B cell (primary cell): Measurements from ENCODE around the gene ABLIM1. TPM values are rescaled to one million over a fixed set of nuclear protein-coding genes. Genes with fewer than 3 reads are reported as not detected.

Source experiments
- ATAC-seq: fragments of 200-7000 bp; cut with Tn5 transposase; one replicate; pipeline ENCODE4 v1.10.0; 2021; ENCODE audit warnings: low read depth, mild to moderate bottlenecking, moderate number of reproducible peaks, moderate library complexity
- CTCF ChIA-PET: fragments of 350-600 bp; sonication (Branson Sonifier 250); formaldehyde crosslinking; loops from one replicate; lab custom pipeline; 2021; ENCODE audit warnings: antibody characterized with exemption, inconsistent platforms; lab: Charles Lee
- POLR2A ChIA-PET: fragments of 350-600 bp; sonication (Branson Sonifier 250); formaldehyde crosslinking; loops from one replicate; lab custom pipeline; 2021; ENCODE audit warnings: antibody characterized with exemption; lab: Charles Lee
- DNase-seq: peaks from one replicate; pipeline ENCODE4 v3.0.0; 2013
- H2AFZ ChIP-seq: 2 replicates; pipeline ENCODE4 v1.6.1; 2012; ENCODE audit warnings: mild to moderate bottlenecking, low read depth, low read length; ENCODE audit not compliant: insufficient read depth, poor library complexity, severe bottlenecking
- H3K27ac ChIP-seq, 2 donors: 1 replicate in 1 of 2; 2 replicates in 1 of 2; pipeline ENCODE4 v1.5.1; 2012 to 2013; ENCODE audit warnings: low read length in 2 of 2, mild to moderate bottlenecking in 2 of 2, moderate library complexity in 1 of 2
- H3K27me3 ChIP-seq, 4 experiments: fragments of 200-600 bp in 1 of 4; sonication (generic) in 1 of 4; replicated peaks in 1 of 4; 1 replicate in 2 of 4; 2 replicates in 2 of 4; pipeline versions ENCODE4 v1.6.1 to v1.7.0; 2013 to 2016; ENCODE audit warnings: low read length in 3 of 4, mild to moderate bottlenecking in 2 of 4, mixed read lengths in 1 of 4, moderate library complexity in 1 of 4; ENCODE audit not compliant: insufficient read depth in 4 of 4, control insufficient read depth in 3 of 4; ENCODE audit errors: control extremely low read depth in 1 of 4
- H3K36me3 ChIP-seq, 2 experiments: replicated peaks in 1 of 2; 1 replicate in 1 of 2; 2 replicates in 1 of 2; pipeline versions ENCODE4 v1.6.1 to v1.7.1; 2013; ENCODE audit warnings: low read length in 1 of 2; ENCODE audit not compliant: insufficient read depth in 2 of 2, control insufficient read depth in 1 of 2; ENCODE audit errors: control extremely low read depth in 1 of 2, extremely low read depth in 1 of 2
- H3K4me1 ChIP-seq, 2 donors: fragments of 200-600 bp in 1 of 2; sonication (generic) in 1 of 2; 1 replicate in 1 of 2; 2 replicates in 1 of 2; pipeline versions ENCODE4 v1.5.1 to v1.6.1; 2013 to 2017; ENCODE audit warnings: low read length in 2 of 2; ENCODE audit not compliant: control insufficient read depth in 2 of 2, insufficient read depth in 2 of 2
- H3K4me2 ChIP-seq: replicated peaks from 2 replicates; pipeline ENCODE3; 2012; ENCODE audit warnings: mild to moderate bottlenecking, low read depth, low read length; ENCODE audit not compliant: poor library complexity, severe bottlenecking
- H3K4me3 ChIP-seq, 5 experiments: fragments of 200-600 bp in 1 of 5; sonication (generic) in 1 of 5; 1 replicate in 3 of 5; 2 replicates in 2 of 5; pipeline versions ENCODE4 v1.5.1 to v1.7.0; 2011 to 2016; ENCODE audit warnings: low read length in 4 of 5, mild to moderate bottlenecking in 4 of 5, low read depth in 2 of 5, control low read depth in 1 of 5, moderate library complexity in 1 of 5; ENCODE audit not compliant: insufficient read depth in 1 of 5; ENCODE audit errors: control extremely low read depth in 1 of 5, extremely low read depth in 1 of 5
- H3K79me2 ChIP-seq: fragments of 200-600 bp; sonication (generic); one replicate; pipeline ENCODE4 v1.6.0; 2016; ENCODE audit warnings: low read length; ENCODE audit not compliant: control insufficient read depth, insufficient read depth
- H3K9ac ChIP-seq: fragments of 200-600 bp; sonication (generic); 2 replicates; pipeline ENCODE4 v1.6.1; 2017; ENCODE audit warnings: mild to moderate bottlenecking, low read length, moderate library complexity
- H3K9me3 ChIP-seq, 3 donors: one replicate each; pipeline versions ENCODE4 v1.6.1 to v1.7.1; 2013; ENCODE audit warnings: low read length in 2 of 3; ENCODE audit not compliant: control insufficient read depth in 2 of 3, insufficient read depth in 1 of 3; ENCODE audit errors: control extremely low read depth in 1 of 3
- H4K20me1 ChIP-seq: 2 replicates; pipeline ENCODE4 v1.6.0; 2012; ENCODE audit warnings: mild to moderate bottlenecking, low read length; ENCODE audit not compliant: insufficient read depth, control insufficient read depth, poor library complexity, severe bottlenecking
- H3K27ac Mint-ChIP-seq: one replicate; pipeline ENCODE4 v1.8.0; 2021; ENCODE audit warnings: mixed read lengths
- H3K27me3 Mint-ChIP-seq: one replicate; pipeline ENCODE4 v1.8.0; 2021; ENCODE audit warnings: mixed read lengths
- H3K4me1 Mint-ChIP-seq: one replicate; pipeline ENCODE4 v1.8.0; 2021; ENCODE audit warnings: mixed read lengths
- H3K4me3 Mint-ChIP-seq: one replicate; pipeline ENCODE4 v1.8.0; 2021; ENCODE audit warnings: mixed read lengths
- H3K9me3 Mint-ChIP-seq: one replicate; pipeline ENCODE4 v1.8.0; 2022; ENCODE audit warnings: mixed read lengths; ENCODE audit not compliant: insufficient read depth
- CTCF ChIP-seq: fragments of 200-600 bp; IDR thresholded peaks from one replicate; pipeline ENCODE4 v1.8.0; 2022; ENCODE audit warnings: antibody characterized with exemption, mild to moderate bottlenecking
- EZH2 ChIP-seq: IDR thresholded peaks from 2 replicates; pipeline ENCODE4 v1.6.1; 2012; ENCODE audit warnings: borderline replicate concordance, low read depth, mild to moderate bottlenecking, moderate library complexity, low read length; ENCODE audit not compliant: insufficient read depth, poor library complexity, severe bottlenecking
- WGBS: methylation state at CpG from one replicate; pipeline ENCODE4 v1.1.5; 2013; ENCODE audit warnings: missing lambda C conversion rate; ENCODE audit not compliant: insufficient coverage; 5-methylcytosine and 5-hydroxymethylcytosine counted together
- intact Hi-C: fragments of 100-400 bp; cut with micrococcal nuclease; formaldehyde crosslinking; loops from one replicate; pipeline ENCODE4 v1.10.0; 2022
- polyA plus RNA-seq: library from polyadenylated mRNA; depleted of rRNA; stranded (reverse); fragments of >200 nt; gene quantifications from 2 replicates; pipeline ENCODE4 v1.2.3, GENCODE V29; 2012
- total RNA-seq, 2 donors: library from RNA; stranded (reverse); fragments of 120-200 nt in 1 of 2; gene quantifications; 1 replicate in 1 of 2; 2 replicates in 1 of 2; pipeline versions ENCODE4 v1.2.3 to v1.2.4, GENCODE V29; 2013 to 2022

The ABLIM1 gene
- total and polyA plus RNA-seq, 2 donors (not counting 1 experiment from before 2014, with no cell fraction given) = 55.6 to 148 TPM

DNA sequence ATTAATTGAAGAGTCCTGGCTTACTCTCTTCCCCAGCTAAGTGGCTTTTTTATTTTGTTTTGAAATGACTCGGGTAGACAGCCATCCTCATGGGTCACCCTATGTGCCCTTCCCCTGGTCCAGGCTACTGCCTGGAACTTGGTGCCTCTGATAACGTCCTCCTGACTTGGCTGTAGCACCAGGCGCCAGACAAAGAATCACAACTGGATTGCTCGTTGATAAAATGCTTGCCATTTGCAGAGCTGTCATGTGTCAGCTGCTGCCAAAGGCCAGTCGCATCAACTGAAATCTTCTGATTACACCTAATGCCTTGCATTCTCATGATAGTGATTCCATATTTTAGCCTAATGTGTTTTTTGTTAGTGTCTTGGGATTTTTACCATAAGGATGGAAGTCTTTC is 27.4 kb upstream of the ABLIM1 start:
- H3K36me3 ChIP-seq = no peaks in the 10 kb centered on the region
- H3K4me2 ChIP-seq = no peak overlapping the region
- H4K20me1 ChIP-seq = no peaks in the 10 kb centered on the region
- H3K27me3 ChIP-seq = no peaks in the 10 kb centered on the region
- no peak overlapping the region for H3K27ac ChIP-seq
- no peak overlapping the region for H3K9ac ChIP-seq
- intact Hi-C loops = no loop called here
- ChIA-PET POLR2A (no interaction called here), CTCF (interaction anchor here (1.1 kb wide), 1 partner anchor 214 kb away, joined by 3 read pairs; no protein-coding TSS in a partner anchor)
- no peaks in the 10 kb centered on the region for H3K4me1 ChIP-seq
- H3K4me1 Mint-ChIP-seq = no peaks in the 10 kb centered on the region
- no peak overlapping the region for H3K4me3 ChIP-seq
- H3K27me3 Mint-ChIP-seq = peaks cover 10% of the 10 kb centered on the region
- ATAC-seq (no peak), DNase-seq (no peak)
- no peak overlapping the region for H3K4me3 Mint-ChIP-seq
- no peak overlapping the region for H2AFZ ChIP-seq
- H3K79me2 ChIP-seq = no peaks in the 10 kb centered on the region
- no peaks in the 10 kb centered on the region for H3K9me3 Mint-ChIP-seq
- no peak for TF ChIP-seq CTCF
- no peak for TF ChIP-seq EZH2
- no peaks in the 10 kb centered on the region for H3K9me3 ChIP-seq
- H3K27ac Mint-ChIP-seq = no peak overlapping the region
- 84% methylated on average over 4 of the region's 5 CpGs for WGBS

DNA sequence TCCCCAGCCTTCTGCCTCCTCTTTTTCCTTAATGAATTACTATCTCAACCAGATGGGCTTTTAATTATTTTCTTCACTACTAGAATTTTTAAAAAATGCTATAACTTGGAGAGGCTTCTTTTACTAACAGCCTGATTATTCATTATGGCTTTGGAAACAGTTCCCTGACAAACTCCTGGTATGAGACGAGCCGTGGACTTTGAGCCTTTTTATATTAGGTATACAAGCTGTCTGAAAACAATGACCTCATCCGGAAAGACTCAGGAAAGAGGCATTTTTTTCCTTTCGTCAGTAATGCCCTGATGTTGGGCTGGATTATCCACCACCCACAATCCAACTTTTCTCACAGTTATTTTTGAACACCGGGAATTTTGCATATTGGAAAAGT is 26.7 kb upstream of the ABLIM1 start:
- TF ChIP-seq EZH2 (no peak), CTCF (no peak)
- no peak overlapping the region for H3K4me3 Mint-ChIP-seq

More for the DNA sequence above, 26.7 kb upstream of the ABLIM1 start:
- no peak overlapping the region for H2AFZ ChIP-seq
- H3K4me3 ChIP-seq = no peak overlapping the region
- CTCF ChIA-PET = no interaction called here
- H3K27me3 ChIP-seq = no peaks in the 10 kb centered on the region
- no peaks in the 10 kb centered on the region for H3K79me2 ChIP-seq
- no peak overlapping the region for H3K9ac ChIP-seq
- H3K4me2 ChIP-seq = no peak overlapping the region
- no peaks in the 10 kb centered on the region for H3K4me1 ChIP-seq
- H4K20me1 ChIP-seq = no peaks in the 10 kb centered on the region
- H3K36me3 ChIP-seq = no peaks in the 10 kb centered on the region
- H3K27me3 Mint-ChIP-seq = peaks cover 10% of the 10 kb centered on the region
- no peaks in the 10 kb centered on the region for H3K9me3 Mint-ChIP-seq
- no peak for ATAC-seq
- H3K27ac ChIP-seq = no peak overlapping the region
- no peaks in the 10 kb centered on the region for H3K4me1 Mint-ChIP-seq
- intact Hi-C loops = no loop called here
- WGBS = no CpG with 5 or more reads among the region's 5 CpGs
- POLR2A ChIA-PET = no interaction called here
- no peak for DNase-seq
- H3K27ac Mint-ChIP-seq = no peak overlapping the region
- H3K9me3 ChIP-seq = no peaks in the 10 kb centered on the region
